ENCODE results near the gene SRCAP.

DNA sequence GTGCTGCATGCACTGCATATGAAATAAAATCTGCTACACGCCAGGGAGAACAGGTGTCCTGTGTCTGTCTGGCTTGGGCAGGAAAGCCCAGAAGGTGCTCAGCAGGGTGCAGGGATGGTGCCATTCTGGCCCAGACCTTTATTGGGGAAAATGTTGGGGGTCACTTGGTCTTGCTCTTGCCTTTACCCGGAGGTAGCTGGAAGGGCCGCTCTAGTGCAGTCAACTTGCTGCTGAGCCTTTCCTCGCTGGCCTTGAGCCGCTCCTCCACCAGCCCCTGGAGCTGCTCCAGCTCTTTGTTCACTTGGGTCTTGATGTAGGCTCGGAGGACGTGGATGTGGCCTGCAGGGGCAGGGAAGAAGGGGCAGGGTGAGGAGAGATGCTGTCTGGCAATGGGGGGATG is 58.3 kb downstream of the SRCAP start:
- no peak for TF ChIP-seq RBBP5 (IDR thresholded peaks at IDR 0.05; ENCODE audit: borderline replicate concordance, low read depth, low read length)
- TF ChIP-seq MAFK (IDR thresholded peaks at IDR 0.05; ENCODE audit: low read depth, low read length) = no peak
- TF ChIP-seq TEAD4 (IDR thresholded peaks at IDR 0.05; ENCODE audit: low read depth, low read length) = no peak
- TF ChIP-seq, protein P1, sequence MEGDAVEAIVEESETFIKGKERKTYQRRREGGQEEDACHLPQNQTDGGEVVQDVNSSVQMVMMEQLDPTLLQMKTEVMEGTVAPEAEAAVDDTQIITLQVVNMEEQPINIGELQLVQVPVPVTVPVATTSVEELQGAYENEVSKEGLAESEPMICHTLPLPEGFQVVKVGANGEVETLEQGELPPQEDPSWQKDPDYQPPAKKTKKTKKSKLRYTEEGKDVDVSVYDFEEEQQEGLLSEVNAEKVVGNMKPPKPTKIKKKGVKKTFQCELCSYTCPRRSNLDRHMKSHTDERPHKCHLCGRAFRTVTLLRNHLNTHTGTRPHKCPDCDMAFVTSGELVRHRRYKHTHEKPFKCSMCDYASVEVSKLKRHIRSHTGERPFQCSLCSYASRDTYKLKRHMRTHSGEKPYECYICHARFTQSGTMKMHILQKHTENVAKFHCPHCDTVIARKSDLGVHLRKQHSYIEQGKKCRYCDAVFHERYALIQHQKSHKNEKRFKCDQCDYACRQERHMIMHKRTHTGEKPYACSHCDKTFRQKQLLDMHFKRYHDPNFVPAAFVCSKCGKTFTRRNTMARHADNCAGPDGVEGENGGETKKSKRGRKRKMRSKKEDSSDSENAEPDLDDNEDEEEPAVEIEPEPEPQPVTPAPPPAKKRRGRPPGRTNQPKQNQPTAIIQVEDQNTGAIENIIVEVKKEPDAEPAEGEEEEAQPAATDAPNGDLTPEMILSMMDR (IDR thresholded peaks at IDR 0.05; ENCODE audit: control extremely low read depth in 1 of 3, insufficient read depth in 1 of 3, low read depth in 1 of 3, low read length in 3 of 3) = no peak
- TF ChIP-seq ZNF274 (IDR thresholded peaks at IDR 0.05; ENCODE audit: borderline replicate concordance, extremely low read depth, low read length) = no peak
- TF ChIP-seq SP2 (IDR thresholded peaks at IDR 0.05; ENCODE audit: low read length) = no peak
- TF ChIP-seq POLR2A (IDR thresholded peaks at IDR 0.05; ENCODE audit: control extremely low read depth in 1 of 2, low read depth in 2 of 2, low read length in 2 of 2) = no peak
- TF ChIP-seq JUND (IDR thresholded peaks at IDR 0.05; ENCODE audit: low read length) = no peak
- TF ChIP-seq, protein P2, sequence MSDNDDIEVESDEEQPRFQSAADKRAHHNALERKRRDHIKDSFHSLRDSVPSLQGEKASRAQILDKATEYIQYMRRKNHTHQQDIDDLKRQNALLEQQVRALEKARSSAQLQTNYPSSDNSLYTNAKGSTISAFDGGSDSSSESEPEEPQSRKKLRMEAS (IDR thresholded peaks at IDR 0.05) = no peak
- no peak for TF ChIP-seq EZH2 (IDR thresholded peaks at IDR 0.05; ENCODE audit: low read depth, low read length, severe bottlenecking)
- TF ChIP-seq RFX5 (IDR thresholded peaks at IDR 0.05; ENCODE audit: borderline replicate concordance, low read depth, low read length) = no peak
- no peak for TF ChIP-seq TAF7 (optimal IDR thresholded peaks at IDR 0.05; ENCODE audit: borderline replicate concordance, low read depth, low read length)

All from H1 (cell line).